Muscle layer of colon (tissue), 2 donors: ENCODE data around the gene PERM1.
"Not testable (repeated sequence)": the region's sequence is repeated elsewhere in the genome, so short reads cannot be mapped to it uniquely, and the experiment has no call there.

Source experiments
- H3K27ac ChIP-seq: one replicate; pipeline ENCODE4 v1.7.0; 2013; ENCODE audit warnings: low read depth, mild to moderate bottlenecking, low read length, moderate library complexity
- H3K27me3 ChIP-seq, 2 donors: one replicate each; pipeline ENCODE4 v1.7.0; 2013; ENCODE audit warnings: low read length in 2 of 2, mild to moderate bottlenecking in 2 of 2; ENCODE audit not compliant: insufficient read depth in 2 of 2, control insufficient read depth in 1 of 2
- H3K36me3 ChIP-seq: one replicate; pipeline ENCODE4 v1.7.0; 2013; ENCODE audit warnings: mild to moderate bottlenecking, low read length; ENCODE audit not compliant: insufficient read depth
- H3K4me1 ChIP-seq: one replicate; pipeline ENCODE4 v1.7.0; 2013; ENCODE audit warnings: mild to moderate bottlenecking, low read length; ENCODE audit not compliant: insufficient read depth
- H3K4me3 ChIP-seq, 2 donors: one replicate each; pipeline ENCODE4 v1.7.0; 2013; ENCODE audit warnings: low read length in 2 of 2, low read depth in 1 of 2, mild to moderate bottlenecking in 1 of 2, moderate library complexity in 1 of 2
- H3K9ac ChIP-seq: one replicate; pipeline ENCODE4 v1.7.0; 2013; ENCODE audit warnings: low read length
- H3K9me3 ChIP-seq: one replicate; pipeline ENCODE4 v1.7.0; 2013; ENCODE audit warnings: mild to moderate bottlenecking, low read length
- donor health status: abdominal sarcoma.
- donor health status: Adenocarcinoma of cecum.

PERM1 gene

GRCh38 chr1:1021920-1022259 is 40.0 kb upstream of the PERM1 start:
- peaks cover 7% of the 10 kb centered on the region for H3K4me1 ChIP-seq
- H3K9me3 ChIP-seq = no peaks in the 10 kb centered on the region
- H3K36me3 ChIP-seq = no peaks in the 10 kb centered on the region
- H3K27ac ChIP-seq = no peak overlapping the region
- H3K4me3 ChIP-seq = no peak overlapping the region
- peaks cover 0 to 12% of the 10 kb centered on the region in 2 donors for H3K27me3 ChIP-seq
- no peak overlapping the region for H3K9ac ChIP-seq

- Histone ChIP-seq H3K27me3 (peaks cover 0 to 12% of the 10 kb centered on the region in 2 donors), H3K4me3 (peak overlapping the region; percentile 14 to 25), H3K27ac (no peak overlapping the region), H3K36me3 (no peaks in the 10 kb centered on the region), H3K9me3 (no peaks in the 10 kb centered on the region), H3K9ac (no peak overlapping the region), H3K4me1 (peaks cover 7% of the 10 kb centered on the region)
Measured at GRCh38 chr1:1021010-1021919, 39.4 kb upstream of the PERM1 start.

- H3K9ac ChIP-seq = no peak overlapping the region
- no peaks in the 10 kb centered on the region for H3K9me3 ChIP-seq
- H3K27me3 ChIP-seq = peaks cover 0 to 12% of the 10 kb centered on the region in 2 donors
- peaks cover 7% of the 10 kb centered on the region for H3K4me1 ChIP-seq
- H3K27ac ChIP-seq = no peak overlapping the region
- H3K36me3 ChIP-seq = no peaks in the 10 kb centered on the region
- peak overlapping the region in 1 of 2 donors; percentile 25 for H3K4me3 ChIP-seq
Measured at GRCh38 chr1:1020415-1021009, 38.6 kb upstream of the PERM1 start.

- peaks cover 7% of the 10 kb centered on the region for H3K4me1 ChIP-seq
- no peaks in the 10 kb centered on the region for H3K9me3 ChIP-seq
- H3K36me3 ChIP-seq = no peaks in the 10 kb centered on the region
- H3K4me3 ChIP-seq = peak within 1 kb of the TSS; percentile 25 to 27
- peak within 1 kb of the TSS; percentile 14 for H3K27ac ChIP-seq
- H3K9ac ChIP-seq = no peak within 1 kb of the TSS
- H3K27me3 ChIP-seq = peaks cover 0 to 12% of the 10 kb centered on the region in 2 donors
Measured at GRCh38 chr1:1020000-1020404, 38.1 kb upstream of the PERM1 start, which contains the start of gene AGRN. AGRN (plus strand) TSS chr1:1020120; CDS start chr1:1020173, 53 bp downstream.

GRCh38 chr1:1019122-1019999 is 37.5 kb upstream of the PERM1 start:
- H3K4me3 ChIP-seq = peak overlapping the region in 1 of 2 donors; percentile 27
- H3K4me1 ChIP-seq = peaks cover 8% of the 10 kb centered on the region
- H3K27ac ChIP-seq = peak overlapping the region; percentile 14
- H3K9ac ChIP-seq = no peak overlapping the region
- H3K36me3 ChIP-seq = no peaks in the 10 kb centered on the region
- H3K27me3 ChIP-seq = peaks cover 0 to 10% of the 10 kb centered on the region in 2 donors
- H3K9me3 ChIP-seq = no peaks in the 10 kb centered on the region

GRCh38 chr1:1018321-1018685 is 36.4 kb upstream of the PERM1 start:
- not testable (repeated sequence) for H3K9ac ChIP-seq, H3K36me3 ChIP-seq, H3K27me3 ChIP-seq, H3K9me3 ChIP-seq, H3K27ac ChIP-seq, H3K4me3 ChIP-seq
- peaks cover 16% of the 10 kb centered on the region for H3K4me1 ChIP-seq

- not testable (repeated sequence) for H3K36me3 ChIP-seq, H3K27ac ChIP-seq, H3K4me3 ChIP-seq, H3K27me3 ChIP-seq, H3K9ac ChIP-seq, H3K9me3 ChIP-seq
- peaks cover 18% of the 10 kb centered on the region for H3K4me1 ChIP-seq
Measured at GRCh38 chr1:1017397-1018320, 35.8 kb upstream of the PERM1 start.

- H3K36me3 ChIP-seq = no peaks in the 10 kb centered on the region
- peaks cover 13% of the 10 kb centered on the region for H3K4me1 ChIP-seq
- no peaks in the 10 kb centered on the region for H3K27me3 ChIP-seq
- no peak overlapping the region for H3K4me3 ChIP-seq
- peak overlapping the region; percentile 44 for H3K27ac ChIP-seq
- no peaks in the 10 kb centered on the region for H3K9me3 ChIP-seq
- no peak overlapping the region for H3K9ac ChIP-seq
Measured at GRCh38 chr1:1014799-1015681, 33.1 kb upstream of the PERM1 start.

- H3K27ac ChIP-seq = peak overlapping the region; percentile 81
- H3K9ac ChIP-seq = peak overlapping the region; percentile 83
- no peaks in the 10 kb centered on the region for H3K36me3 ChIP-seq
- peak overlapping the region; percentile 74 to 80 for H3K4me3 ChIP-seq
- H3K27me3 ChIP-seq = no peaks in the 10 kb centered on the region
- no peaks in the 10 kb centered on the region for H3K9me3 ChIP-seq
- H3K4me1 ChIP-seq = peaks cover 13% of the 10 kb centered on the region
Measured at GRCh38 chr1:1013922-1014648, 32.2 kb upstream of the PERM1 start.
